Stimulated activated CD4-positive, alpha-beta T cell treated with anti-CD3 and anti-CD28 coated beads, Interleukin-15, amount 100 ng/mL, for 1 hour (primary cell): ENCODE measurements around the gene SEMA5A.

Experiments
- DNase-seq, 2 donors: peaks; one replicate each; pipeline ENCODE4 v3.0.0-alpha.2; 2020; ENCODE audit warnings: low read depth in 1 of 2, low spot score in 1 of 2

Gene SEMA5A

DNA sequence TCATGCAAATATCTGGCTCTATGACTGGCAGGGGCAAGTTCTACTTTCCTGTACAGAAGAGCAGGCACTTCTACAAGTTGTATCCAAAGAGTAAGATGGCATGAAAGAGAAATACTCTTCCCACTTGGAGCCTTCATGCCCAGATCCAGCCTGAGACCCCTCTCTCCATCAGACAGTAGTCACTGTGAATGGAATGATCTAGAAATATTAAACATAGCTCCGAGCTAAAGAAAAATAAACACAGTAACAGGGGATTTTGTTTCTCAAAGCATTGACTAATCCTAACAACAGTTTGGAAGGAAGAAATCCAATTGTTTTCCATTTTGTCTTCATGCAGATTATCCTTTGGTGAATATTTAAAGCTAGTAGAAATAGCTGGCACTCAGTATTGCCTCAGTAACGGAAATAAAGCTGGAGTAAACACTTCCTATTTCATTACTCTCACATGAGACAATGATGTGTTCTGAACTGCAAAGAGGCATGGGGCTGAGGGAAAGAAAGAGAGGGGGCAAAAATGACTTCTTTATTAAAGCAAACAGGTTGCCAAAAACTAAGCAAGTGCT lies 100.0 kb downstream of the SEMA5A start:
- DNase-seq: no peak

GRCh38 chr5:9444346-9444745 lies 101.5 kb downstream of the SEMA5A start:
- no peak for DNase-seq

GRCh38 chr5:9441610-9442009 lies 104.3 kb downstream of the SEMA5A start:
- no peak for DNase-seq

GRCh38 chr5:9440517-9440916 lies 105.4 kb downstream of the SEMA5A start:
- DNase-seq: no peak

- DNase-seq: no peak
Observed at GRCh38 chr5:9439531-9440292, 106.2 kb downstream of the SEMA5A start.

DNA sequence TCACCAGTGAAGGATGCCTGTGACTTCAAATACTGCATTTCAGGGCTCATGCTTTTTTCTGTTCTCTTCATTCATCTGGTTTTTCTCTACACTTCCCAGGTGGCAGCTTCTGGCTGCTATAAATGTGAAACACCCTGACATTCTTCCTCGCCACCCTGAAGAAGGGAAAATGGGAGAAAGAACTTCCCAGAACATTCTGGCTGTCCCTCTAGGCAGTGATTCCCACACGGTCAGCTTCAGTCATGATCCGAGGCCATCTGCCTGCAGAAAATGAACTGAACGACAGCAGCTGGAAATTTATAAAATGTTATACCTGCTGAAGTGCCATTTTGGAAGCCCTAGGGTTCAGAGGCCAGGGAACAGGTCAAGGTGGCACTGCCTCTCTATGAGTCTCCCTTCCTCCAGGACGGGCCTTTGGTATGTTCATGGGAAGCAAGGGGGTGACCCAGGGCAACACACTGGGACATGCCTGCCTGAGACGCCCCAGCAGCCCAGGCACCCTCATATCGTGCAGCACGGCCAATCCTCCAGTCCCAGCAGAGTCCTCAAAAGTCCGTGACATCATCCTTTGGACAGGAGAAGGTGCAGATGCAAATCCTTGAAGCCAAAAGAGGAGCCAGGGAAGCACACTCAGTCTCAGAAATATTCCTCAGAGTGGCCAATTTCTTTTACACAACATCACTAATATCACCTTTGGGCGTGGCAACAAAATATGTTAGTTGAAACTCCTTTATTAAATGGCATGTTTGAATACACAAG lies 107.1 kb downstream of the SEMA5A start:
- DNase-seq: no peak

DNA sequence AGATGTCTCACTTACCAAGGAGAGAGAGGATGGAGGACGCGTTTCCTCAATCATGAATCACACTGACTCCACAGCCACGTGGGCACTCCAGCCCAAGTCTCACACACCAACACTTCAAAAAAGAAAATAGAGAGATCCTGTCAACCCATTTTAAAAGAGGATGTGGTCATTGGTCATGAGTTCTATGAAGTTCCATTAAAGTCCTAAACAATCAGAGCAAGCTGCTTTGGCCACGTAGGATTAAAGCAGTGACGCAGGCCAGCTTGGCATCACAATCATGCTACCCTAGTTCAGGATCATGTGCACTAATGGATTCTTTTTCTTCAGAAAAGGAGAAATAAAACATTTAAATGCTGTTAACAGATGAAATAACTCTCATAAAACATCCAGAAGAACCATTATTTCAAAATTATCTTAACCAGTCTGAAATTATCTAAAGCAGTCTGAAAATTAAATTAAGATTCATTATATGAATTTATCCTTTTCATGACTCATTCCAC lies 108.1 kb downstream of the SEMA5A start:
- no peak for DNase-seq

DNA sequence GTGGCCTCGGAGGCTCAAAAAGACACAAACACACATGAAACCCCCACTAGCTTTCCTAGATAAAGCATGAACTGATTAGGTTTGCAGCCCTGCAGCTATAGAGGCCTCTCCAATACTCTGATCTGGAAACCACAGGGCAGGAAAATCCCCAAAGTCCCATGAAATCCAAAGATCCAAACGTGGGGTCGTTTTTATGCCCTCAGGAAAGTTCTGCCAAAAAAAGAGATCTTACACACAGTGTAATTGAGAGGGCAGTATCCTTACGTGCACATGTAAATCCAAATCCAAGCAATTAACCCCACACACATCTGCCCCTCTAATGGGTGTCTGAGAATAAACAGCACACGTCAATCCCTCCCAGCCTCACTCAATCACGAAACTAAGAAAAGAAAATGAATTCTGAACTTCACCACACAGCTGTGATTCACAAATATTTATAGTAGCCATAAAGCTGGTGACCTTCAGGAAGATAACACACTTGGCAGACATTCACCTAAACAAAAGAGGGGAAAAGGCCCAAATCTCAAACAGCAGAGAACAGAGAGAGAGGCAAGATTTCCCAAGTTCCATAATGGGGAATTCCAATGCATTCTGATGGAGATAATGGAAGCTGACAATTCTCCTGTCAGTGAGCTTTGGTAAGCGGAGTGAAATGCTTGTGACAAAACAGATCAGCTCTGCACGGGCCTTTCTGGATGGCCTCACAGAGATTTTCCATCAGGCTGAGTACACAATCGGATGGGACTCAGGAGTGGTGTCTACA lies 114.2 kb downstream of the SEMA5A start:
- no peak for DNase-seq

DNA sequence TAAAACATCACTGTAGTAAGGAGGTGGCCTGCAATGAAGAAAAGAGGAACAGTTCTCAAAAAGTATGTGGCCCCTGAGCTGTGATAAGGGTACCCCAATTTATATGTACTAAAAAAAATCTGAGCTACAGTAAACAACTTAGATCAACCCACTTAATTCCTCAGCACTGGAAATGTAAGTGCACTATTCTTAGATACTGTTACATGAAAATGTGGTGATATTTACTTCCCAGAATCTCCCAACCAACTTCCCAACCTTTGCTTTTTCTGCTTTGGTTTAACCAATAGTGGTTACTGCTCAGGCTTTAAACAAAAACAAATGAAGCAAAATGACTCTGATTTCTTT lies 114.8 kb downstream of the SEMA5A start:
- DNase-seq: no peak

- no peak for DNase-seq
Observed at GRCh38 chr5:9430306-9430705, 115.6 kb downstream of the SEMA5A start.

GRCh38 chr5:9429691-9430215 lies 116.1 kb downstream of the SEMA5A start:
- DNase-seq: no peak

DNA sequence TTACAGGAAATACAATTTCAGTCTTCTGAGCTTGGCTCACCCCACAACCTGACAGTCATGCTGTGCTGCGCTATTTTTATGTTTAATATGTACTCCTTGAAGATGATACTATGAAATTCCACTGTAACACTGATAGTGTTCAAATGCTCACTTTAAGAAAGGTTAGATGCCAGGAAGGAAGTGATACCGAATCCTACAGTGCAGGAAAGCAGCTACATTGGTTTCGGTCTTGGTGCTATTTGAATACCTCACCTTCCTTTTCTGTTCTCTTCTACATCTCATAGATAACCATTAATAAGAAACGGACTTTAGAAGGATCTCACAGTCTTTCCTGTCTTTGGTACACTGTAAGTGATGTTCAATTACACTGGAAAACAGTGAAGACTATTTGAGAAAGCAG lies 117.6 kb downstream of the SEMA5A start:
- no peak for DNase-seq

DNA sequence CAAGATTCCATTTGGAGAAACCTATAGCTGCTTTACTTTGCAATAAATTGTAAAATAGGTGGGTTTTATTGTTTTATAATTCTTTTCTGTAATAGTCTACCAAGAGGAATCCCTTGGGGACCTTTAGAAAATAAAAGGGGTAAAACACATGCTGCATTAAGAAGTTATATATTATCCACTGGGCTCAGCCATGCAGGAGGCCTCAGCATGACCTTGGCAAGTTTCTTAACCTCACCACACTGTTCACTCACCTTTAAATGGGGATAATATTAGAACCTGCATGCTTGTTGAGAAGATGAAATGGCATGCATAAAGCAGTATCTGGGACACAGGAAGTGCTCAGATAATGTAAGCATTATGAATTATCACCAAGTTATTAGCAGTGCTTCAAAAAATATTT lies 120.2 kb downstream of the SEMA5A start:
- DNase-seq: no peak

- no peak for DNase-seq
Observed at GRCh38 chr5:9423571-9423970, 122.3 kb downstream of the SEMA5A start.

DNA sequence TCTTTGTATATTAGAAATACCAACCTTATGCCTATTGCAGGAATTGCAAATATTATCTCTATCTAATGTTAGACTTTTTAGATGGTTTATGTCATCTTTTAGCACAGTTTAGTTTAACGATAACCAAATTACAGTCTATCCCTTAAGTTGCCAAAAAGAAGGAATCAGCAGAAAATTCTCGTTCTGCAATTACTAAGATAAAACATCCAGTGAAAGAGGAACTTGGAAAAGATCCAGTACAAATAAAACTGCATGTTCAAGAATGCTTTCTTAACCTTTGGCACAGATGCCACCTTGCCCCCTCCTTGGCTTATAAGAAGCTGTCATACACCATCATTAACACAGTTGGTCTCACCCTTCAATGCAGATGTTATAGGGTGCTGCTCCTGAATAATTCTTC lies 124.0 kb downstream of the SEMA5A start:
- DNase-seq: no peak

GRCh38 chr5:9419794-9420193 lies 126.1 kb downstream of the SEMA5A start:
- DNase-seq: no peak

GRCh38 chr5:9415566-9415965 lies 130.3 kb downstream of the SEMA5A start:
- DNase-seq: no peak

GRCh38 chr5:9415091-9415490 lies 130.8 kb downstream of the SEMA5A start:
- DNase-seq: no peak

DNA sequence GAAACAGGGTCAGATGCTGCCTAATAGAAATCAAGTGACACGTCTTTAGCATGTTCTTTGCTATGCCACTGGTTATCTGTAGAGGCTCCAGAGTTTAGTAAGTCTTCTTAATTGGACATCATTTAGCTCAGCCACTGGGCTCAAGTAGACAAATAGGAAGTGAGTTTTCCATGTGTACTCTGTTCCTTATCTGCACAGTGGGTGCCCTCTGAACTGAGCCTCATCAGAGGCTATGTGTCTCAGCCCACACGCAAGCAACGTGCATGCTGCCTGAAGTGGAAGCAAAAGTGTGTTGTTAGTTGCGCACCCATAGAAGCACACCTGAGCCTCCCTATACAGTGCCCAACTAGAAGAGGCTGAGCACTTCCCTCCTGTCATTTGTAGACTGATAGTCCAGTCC lies 134.7 kb downstream of the SEMA5A start:
- no peak for DNase-seq

GRCh38 chr5:9409413-9409960 lies 136.4 kb downstream of the SEMA5A start:
- no peak for DNase-seq

DNA sequence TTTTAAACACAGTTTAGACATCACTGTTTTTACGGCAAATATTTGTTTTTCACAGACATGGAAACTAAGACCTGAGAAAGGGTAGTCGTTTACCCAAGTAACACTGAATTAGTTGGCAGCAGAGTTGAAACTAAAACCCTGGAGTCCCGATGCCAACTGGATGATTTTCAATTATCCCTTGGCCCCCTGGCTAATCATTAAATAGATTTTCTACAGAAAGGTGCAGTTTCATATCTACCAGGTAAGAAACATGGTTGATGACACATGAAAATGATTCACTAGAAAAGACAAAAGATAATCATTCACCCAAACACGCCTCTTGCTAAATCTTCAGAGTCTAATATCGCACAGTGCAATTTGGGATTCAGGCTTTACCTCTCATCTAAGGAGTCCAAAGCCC lies 136.9 kb downstream of the SEMA5A start:
- no peak for DNase-seq
